Measurements from ENCODE around the gene ELP2. TPM values are rescaled to one million over a fixed set of nuclear protein-coding genes. Genes with fewer than 3 reads are reported as not detected.
"Not testable (repeated sequence)": the region's sequence is repeated elsewhere in the genome, so short reads cannot be mapped to it uniquely, and the experiment has no call there.

Gene ELP2
- 124 and 167 TPM in 2 replicates for total RNA-seq (2014; rRNA removed; shearing (Covaris generic); ENCODE audit: low replicate concordance)

DNA sequence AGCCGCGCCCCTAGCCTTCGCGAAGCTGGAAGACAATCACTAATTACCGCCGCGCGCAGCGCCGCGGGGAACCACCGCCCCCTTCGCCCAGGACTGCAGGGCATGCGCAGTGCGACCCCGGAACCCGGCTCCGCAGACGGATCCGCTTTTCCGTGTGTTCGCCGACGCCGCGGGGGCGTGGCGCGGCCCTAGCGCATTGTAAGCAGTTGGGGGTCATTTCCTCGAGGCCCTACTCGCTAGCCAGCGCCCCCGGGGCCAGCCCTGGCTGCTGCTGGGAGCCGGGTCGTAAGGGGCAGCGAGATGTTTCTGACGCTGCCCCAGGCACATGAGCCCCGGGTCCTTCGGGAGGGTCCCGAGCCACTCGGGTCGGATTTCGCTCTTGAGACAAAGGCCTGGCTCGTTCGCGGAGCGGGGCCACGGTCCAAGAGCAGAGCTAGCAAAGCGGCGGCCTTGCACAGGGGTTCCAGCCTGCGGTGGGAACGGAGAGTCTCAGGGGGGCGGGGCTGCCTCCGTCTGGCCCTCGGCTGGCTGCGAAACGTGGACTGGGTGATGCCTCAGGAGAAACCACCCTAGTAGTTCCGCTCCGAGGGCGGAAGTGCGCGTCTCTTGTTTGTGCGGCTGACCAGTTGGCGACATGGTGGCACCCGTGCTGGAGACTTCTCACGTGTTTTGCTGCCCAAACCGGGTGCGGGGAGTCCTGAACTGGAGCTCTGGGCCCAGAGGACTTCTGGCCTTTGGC, at the start of gene ELP2, which contains the start of gene SLC39A6:
Gene ELP2, plus strand, starts transcription at position 600 of the 739 bp plus-strand sequence. Its CDS starts 35 bp downstream, at position 635.
Gene SLC39A6, minus strand, starts transcription at position 41 of the 739 bp plus-strand sequence. CDS start 2,333 bp downstream, outside the sequence.
- Histone ChIP-seq H3K27ac (ENCODE audit: low read length) (peak within 1 kb of the TSS; percentile 88), H3K4me1 (ENCODE audit: low read length) (peaks cover 37% of the 10 kb centered on the region), H3K9me3 (ENCODE audit: low read length) (no peaks in the 10 kb centered on the region), H3K9me2 (replicated peaks; ENCODE audit: insufficient read depth, low read length) (no peaks in the 10 kb centered on the region), H3K27me3 (ENCODE audit: low read length) (no peaks in the 10 kb centered on the region), H3K36me3 (ENCODE audit: insufficient read depth, low read length) (peaks cover 6% of the 10 kb centered on the region; the same call in 1 of the 2 replicates), H4K20me1 (ENCODE audit: insufficient read depth, low read depth, low read length) (peaks cover 6% of the 10 kb centered on the region; the same call in 1 of the 2 replicates), H2AFZ (ENCODE audit: low read length) (peak within 1 kb of the TSS; percentile 97), H3K4me2 (ENCODE audit: low read depth, low read length, poor library complexity, severe bottlenecking) (peak within 1 kb of the TSS; percentile 85), H3K4me3 (ENCODE audit: low read length) (peak within 1 kb of the TSS; percentile 89), H3K79me2 (ENCODE audit: low read length) (peaks cover 89% of the 10 kb centered on the region), H3K9ac (ENCODE audit: low read length) (peak within 1 kb of the TSS; percentile 95)
- DNase-seq, result peak; percentile 98

DNA sequence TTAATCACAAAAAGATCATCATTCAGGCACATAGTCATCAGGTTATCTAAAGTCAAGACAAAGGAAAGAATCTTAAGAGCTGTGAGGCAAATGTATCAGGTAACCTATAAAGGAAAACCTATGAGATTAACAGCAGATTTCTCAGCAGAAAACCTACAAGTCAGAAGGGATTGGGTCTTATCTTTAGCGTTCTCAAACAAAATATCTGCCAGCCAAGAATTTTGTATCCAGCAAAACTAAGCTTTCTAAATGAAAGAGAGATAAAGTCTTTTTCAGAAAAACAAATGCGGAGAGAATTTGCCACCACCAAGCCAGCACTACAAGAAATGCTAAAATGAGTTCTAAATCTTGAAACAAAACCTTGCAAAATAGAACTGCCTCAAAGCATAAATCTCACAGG, 48.6 kb upstream of the ELP2 start:
- not testable (repeated sequence) for H2AFZ ChIP-seq (ENCODE audit: low read length); H3K79me2 ChIP-seq (ENCODE audit: low read length); H3K27ac ChIP-seq (ENCODE audit: low read length); H3K9me2 ChIP-seq (replicated peaks; ENCODE audit: insufficient read depth, low read length); H3K36me3 ChIP-seq (ENCODE audit: insufficient read depth, low read length); H3K4me1 ChIP-seq (ENCODE audit: low read length); H3K4me3 ChIP-seq (ENCODE audit: low read length); H3K9ac ChIP-seq (ENCODE audit: low read length); H3K9me3 ChIP-seq (ENCODE audit: low read length); DNase-seq; H4K20me1 ChIP-seq (ENCODE audit: insufficient read depth, low read depth, low read length); H3K27me3 ChIP-seq (ENCODE audit: low read length); H3K4me2 ChIP-seq (ENCODE audit: low read depth, low read length, poor library complexity, severe bottlenecking)

GRCh38 chr18:36083729-36084128, 46.0 kb upstream of the ELP2 start:
- Histone ChIP-seq H3K79me2 (ENCODE audit: low read length) (no peaks in the 10 kb centered on the region), H3K9me2 (replicated peaks; ENCODE audit: insufficient read depth, low read length) (no peaks in the 10 kb centered on the region)
- peak; percentile 73 for DNase-seq

GRCh38 chr18:36085195-36085594, 44.5 kb upstream of the ELP2 start:
- no peak overlapping the region for H3K4me2 ChIP-seq (ENCODE audit: low read depth, low read length, poor library complexity, severe bottlenecking)
- no peaks in the 10 kb centered on the region for H3K36me3 ChIP-seq (ENCODE audit: insufficient read depth, low read length)
- H3K79me2 ChIP-seq (ENCODE audit: low read length), result no peaks in the 10 kb centered on the region
- H3K27me3 ChIP-seq (ENCODE audit: low read length), result no peaks in the 10 kb centered on the region
- no peak for DNase-seq
- H3K9me2 ChIP-seq (replicated peaks; ENCODE audit: insufficient read depth, low read length), result no peaks in the 10 kb centered on the region
- H4K20me1 ChIP-seq (ENCODE audit: insufficient read depth, low read depth, low read length), result no peaks in the 10 kb centered on the region
- no peak overlapping the region for H2AFZ ChIP-seq (ENCODE audit: low read length)
- no peak overlapping the region for H3K4me3 ChIP-seq (ENCODE audit: low read length)
- no peak overlapping the region for H3K9ac ChIP-seq (ENCODE audit: low read length)
- peaks cover 23% of the 10 kb centered on the region for H3K4me1 ChIP-seq (ENCODE audit: low read length)
- no peak overlapping the region for H3K27ac ChIP-seq (ENCODE audit: low read length)
- peaks cover 2% of the 10 kb centered on the region; the same call in 1 of the 2 replicates for H3K9me3 ChIP-seq (ENCODE audit: low read length)

More at GRCh38 chr18:36083729-36084128, 46.0 kb upstream of the ELP2 start:
- Histone ChIP-seq H3K4me2 (ENCODE audit: low read depth, low read length, poor library complexity, severe bottlenecking) (no peak overlapping the region), H3K4me3 (ENCODE audit: low read length) (no peak overlapping the region), H3K27ac (ENCODE audit: low read length) (no peak overlapping the region), H3K27me3 (ENCODE audit: low read length) (no peaks in the 10 kb centered on the region; the same call in 1 of the 2 replicates), H4K20me1 (ENCODE audit: insufficient read depth, low read depth, low read length) (no peaks in the 10 kb centered on the region), H3K9me3 (ENCODE audit: low read length) (peaks cover 6% of the 10 kb centered on the region; the same call in 1 of the 2 replicates), H2AFZ (ENCODE audit: low read length) (no peak overlapping the region), H3K36me3 (ENCODE audit: insufficient read depth, low read length) (no peaks in the 10 kb centered on the region), H3K4me1 (ENCODE audit: low read length) (peaks cover 23% of the 10 kb centered on the region), H3K9ac (ENCODE audit: low read length) (no peak overlapping the region)

GRCh38 chr18:36086186-36086585, 43.5 kb upstream of the ELP2 start:
- H3K4me1 ChIP-seq (ENCODE audit: low read length), result peaks cover 23% of the 10 kb centered on the region
- H3K4me2 ChIP-seq (ENCODE audit: low read depth, low read length, poor library complexity, severe bottlenecking), result peak overlapping the region; percentile 55
- no peak overlapping the region for H2AFZ ChIP-seq (ENCODE audit: low read length)
- no peak overlapping the region for H3K27ac ChIP-seq (ENCODE audit: low read length)
- no peak overlapping the region for H3K9ac ChIP-seq (ENCODE audit: low read length)
- H4K20me1 ChIP-seq (ENCODE audit: insufficient read depth, low read depth, low read length), result no peaks in the 10 kb centered on the region
- no peaks in the 10 kb centered on the region for H3K27me3 ChIP-seq (ENCODE audit: low read length)
- H3K36me3 ChIP-seq (ENCODE audit: insufficient read depth, low read length), result no peaks in the 10 kb centered on the region
- no peaks in the 10 kb centered on the region for H3K9me2 ChIP-seq (replicated peaks; ENCODE audit: insufficient read depth, low read length)
- no peak for DNase-seq
- no peaks in the 10 kb centered on the region for H3K9me3 ChIP-seq (ENCODE audit: low read length)
- no peaks in the 10 kb centered on the region for H3K79me2 ChIP-seq (ENCODE audit: low read length)
- no peak overlapping the region for H3K4me3 ChIP-seq (ENCODE audit: low read length)

DNA sequence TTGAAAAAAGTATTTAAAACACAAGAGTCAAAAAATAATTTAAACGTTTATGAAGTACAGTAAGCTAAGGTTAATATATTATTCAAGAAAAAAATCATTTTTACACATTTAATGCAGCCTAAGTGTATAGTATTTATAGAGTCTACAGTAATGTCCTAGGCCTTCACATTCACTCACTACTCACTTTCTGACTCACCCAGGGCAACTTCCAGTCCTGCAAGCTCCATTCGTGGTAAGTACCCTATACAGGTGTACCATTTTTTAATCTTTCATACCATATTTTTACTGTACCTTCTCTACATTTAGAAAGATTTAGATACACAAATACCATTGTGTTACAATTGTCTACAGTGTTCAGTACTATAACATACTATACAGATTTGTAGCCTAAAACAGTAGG, 41.4 kb upstream of the ELP2 start:
- H3K4me1 ChIP-seq (ENCODE audit: low read length), result peaks cover 23% of the 10 kb centered on the region
- H3K9me3 ChIP-seq (ENCODE audit: low read length), result no peaks in the 10 kb centered on the region

GRCh38 chr18:36089001-36089400, 40.7 kb upstream of the ELP2 start:
- H3K9me2 ChIP-seq (replicated peaks; ENCODE audit: insufficient read depth, low read length), result no peaks in the 10 kb centered on the region
- no peak overlapping the region for H3K27ac ChIP-seq (ENCODE audit: low read length)
- no peak overlapping the region for H2AFZ ChIP-seq (ENCODE audit: low read length)
- no peaks in the 10 kb centered on the region for H3K79me2 ChIP-seq (ENCODE audit: low read length)
- peaks cover 16% of the 10 kb centered on the region for H3K4me1 ChIP-seq (ENCODE audit: low read length)
- H3K9ac ChIP-seq (ENCODE audit: low read length), result no peak overlapping the region
- no peaks in the 10 kb centered on the region for H3K36me3 ChIP-seq (ENCODE audit: insufficient read depth, low read length)
- no peaks in the 10 kb centered on the region for H3K27me3 ChIP-seq (ENCODE audit: low read length)
- H3K4me2 ChIP-seq (ENCODE audit: low read depth, low read length, poor library complexity, severe bottlenecking), result no peak overlapping the region
- H4K20me1 ChIP-seq (ENCODE audit: insufficient read depth, low read depth, low read length), result no peaks in the 10 kb centered on the region
- H3K4me3 ChIP-seq (ENCODE audit: low read length), result no peak overlapping the region
- H3K9me3 ChIP-seq (ENCODE audit: low read length), result no peaks in the 10 kb centered on the region
- DNase-seq, result no peak

More for the DNA sequence above, 41.4 kb upstream of the ELP2 start:
- no peak overlapping the region for H3K27ac ChIP-seq (ENCODE audit: low read length)
- H3K4me2 ChIP-seq (ENCODE audit: low read depth, low read length, poor library complexity, severe bottlenecking), result no peak overlapping the region
- no peak overlapping the region for H2AFZ ChIP-seq (ENCODE audit: low read length)
- H3K79me2 ChIP-seq (ENCODE audit: low read length), result no peaks in the 10 kb centered on the region
- no peak overlapping the region for H3K9ac ChIP-seq (ENCODE audit: low read length)
- DNase-seq, result no peak
- H3K27me3 ChIP-seq (ENCODE audit: low read length), result no peaks in the 10 kb centered on the region
- H4K20me1 ChIP-seq (ENCODE audit: insufficient read depth, low read depth, low read length), result no peaks in the 10 kb centered on the region
- no peaks in the 10 kb centered on the region for H3K9me2 ChIP-seq (replicated peaks; ENCODE audit: insufficient read depth, low read length)
- H3K4me3 ChIP-seq (ENCODE audit: low read length), result no peak overlapping the region
- no peaks in the 10 kb centered on the region for H3K36me3 ChIP-seq (ENCODE audit: insufficient read depth, low read length)

GRCh38 chr18:36092116-36092515, 37.6 kb upstream of the ELP2 start:
- DNase-seq; H4K20me1 ChIP-seq (ENCODE audit: insufficient read depth, low read depth, low read length): not testable (repeated sequence)

More at GRCh38 chr18:36092116-36092515, 37.6 kb upstream of the ELP2 start:
- H3K4me3 ChIP-seq (ENCODE audit: low read length); H2AFZ ChIP-seq (ENCODE audit: low read length); H3K27ac ChIP-seq (ENCODE audit: low read length); H3K27me3 ChIP-seq (ENCODE audit: low read length); H3K9me3 ChIP-seq (ENCODE audit: low read length); H3K4me1 ChIP-seq (ENCODE audit: low read length); H3K79me2 ChIP-seq (ENCODE audit: low read length); H3K4me2 ChIP-seq (ENCODE audit: low read depth, low read length, poor library complexity, severe bottlenecking); H3K36me3 ChIP-seq (ENCODE audit: insufficient read depth, low read length); H3K9ac ChIP-seq (ENCODE audit: low read length); H3K9me2 ChIP-seq (replicated peaks; ENCODE audit: insufficient read depth, low read length): not testable (repeated sequence)

All from Karpas-422 (cell line).